ENCODE results near the gene CMTR2.

GRCh38 chr16:71259086-71259485 lies 30.1 kb downstream of the CMTR2 start:
- TF ChIP-seq CTCF (IDR thresholded peaks at IDR 0.05), result no peak
- no peak for TF ChIP-seq POLR2A (IDR thresholded peaks at IDR 0.05)

Measured in Peyer's patch (tissue), 4 donors.